Right lobe of liver (tissue), 6 donors: ENCODE results near the gene GPATCH4. TPM values are rescaled to one million over a fixed set of nuclear protein-coding genes. Genes with fewer than 3 reads are reported as not detected.

Source experiments
- ATAC-seq, 4 donors: fragments of 200-7000 bp; cut with Tn5 transposase; one replicate each; pipeline ENCODE4 v1.9.1; 2020; ENCODE audit warnings: mild to moderate bottlenecking in 4 of 4, moderate library complexity in 4 of 4
- DNase-seq, 3 donors: peaks; one replicate each; pipeline ENCODE4 v3.0.0-alpha.2; 2020
- H3K27ac ChIP-seq, 3 donors: fragments of 200-600 bp; one replicate each; pipeline ENCODE4 v1.8.0; 2022
- H3K27me3 ChIP-seq, 2 donors: fragments of 200-600 bp; one replicate each; pipeline ENCODE4 v1.8.0; 2022
- H3K36me3 ChIP-seq, 4 donors: fragments of 200-600 bp; sonication (generic) in 1 of 4; one replicate each; pipeline versions ENCODE4 v1.5.1 to v1.8.0; 2017 to 2022; ENCODE audit warnings: control low read depth in 1 of 4
- H3K4me1 ChIP-seq, 4 donors: fragments of 200-600 bp; sonication (generic) in 1 of 4; one replicate each; pipeline versions ENCODE4 v1.5.1 to v1.8.0; 2017 to 2022; ENCODE audit warnings: control low read depth in 1 of 4
- H3K4me3 ChIP-seq, 3 donors: fragments of 200-600 bp; one replicate each; pipeline ENCODE4 v1.8.0; 2022
- H3K9me3 ChIP-seq, 4 donors: fragments of 200-600 bp; sonication (generic) in 1 of 4; one replicate each; pipeline versions ENCODE4 v1.5.1 to v1.8.0; 2017 to 2022; ENCODE audit warnings: control low read depth in 1 of 4
- POLR2A ChIP-seq: fragments of 450-650 bp; IDR thresholded peaks from one replicate; pipeline ENCODE4 v1.6.1; 2017; ENCODE audit warnings: antibody characterized with exemption, mild to moderate bottlenecking
- whole genome bisulfite sequencing: methylation state at CpG from one replicate; pipeline ENCODE4 v1.1.6; 2018; ENCODE audit warnings: low coverage, low lambda C conversion rate; ENCODE audit not compliant: insufficient coverage; ENCODE audit errors: missing lambda C conversion rate; 5-methylcytosine and 5-hydroxymethylcytosine counted together
- intact Hi-C, 2 donors: fragments of 100-400 bp; cut with DNase I; formaldehyde crosslinking; loops; one replicate each; pipeline versions ENCODE4 v1.11.2 to v1.14.1; 2022
- total RNA-seq, 6 experiments: library from RNA; depleted of rRNA in 2 of 6; stranded (reverse); fragments of >200 nt in 2 of 6; fragmentation: NEBNext Ultra II Directional in 3 of 6; extraction: Animal tissue kit (Norgen Biotek cat#: 25700) in 3 of 6; gene quantifications; one replicate each; pipeline versions ENCODE4 v1.1.0 to v1.2.4, GENCODE V29; 2016 to 2023
- TF ChIP-seq, protein P1 (sequence below), 4 donors: fragments of 200-600 bp in 3 of 4; fragments of 450-650 bp in 1 of 4; IDR thresholded peaks; one replicate each; pipeline versions ENCODE4 v1.5.1 to v1.8.0; 2016 to 2022; ENCODE audit warnings: antibody characterized with exemption in 4 of 4, mild to moderate bottlenecking in 2 of 4
- donor health status: DM: no; HTN: yes; CAD: no.
- donor health status: DM: no; HTN: no; CAD: no.
- donor health status: DM: no; HTN: no; CAD: no.
- donor health status: DM: no; HTN: yes; CAD: no.
- donor health status: DM: no; HTN: yes; CAD: no.

Gene GPATCH4
- total RNA-seq, 6 experiments from 2014 or later = 7.0 to 25.3 (median 12.4) TPM

- intact Hi-C loops = loop anchor here in 1 of 2 donors (10.0 kb wide), 1 partner anchor 50 kb away; the partner anchor contains the start of gene NES
Measured at GRCh38 chr1:156624814-156625435, 23.6 kb upstream of the GPATCH4 start.

GRCh38 chr1:156623946-156624813, 22.9 kb upstream of the GPATCH4 start:
- DNase-seq (peak in 2 of 3 donors; percentile 57 to 63), ATAC-seq (peak; percentile 65 to 72 (median 70))
- Histone ChIP-seq H3K4me1 (peaks cover 0 to 19% (median 2%) of the 10 kb centered on the region in 4 donors), H3K36me3 (no peaks in the 10 kb centered on the region), H3K27me3 (peaks cover 5 to 15% of the 10 kb centered on the region in 2 donors), H3K9me3 (no peaks in the 10 kb centered on the region), H3K4me3 (peak overlapping the region in 1 of 3 donors; percentile 27), H3K27ac (no peak overlapping the region)
- intact Hi-C loops = loop anchor here in 1 of 2 donors (10.0 kb wide), 1 partner anchor 51 kb away; the partner anchor contains the start of gene NES
- no peak for TF ChIP-seq POLR2A
- TF ChIP-seq, protein P1, sequence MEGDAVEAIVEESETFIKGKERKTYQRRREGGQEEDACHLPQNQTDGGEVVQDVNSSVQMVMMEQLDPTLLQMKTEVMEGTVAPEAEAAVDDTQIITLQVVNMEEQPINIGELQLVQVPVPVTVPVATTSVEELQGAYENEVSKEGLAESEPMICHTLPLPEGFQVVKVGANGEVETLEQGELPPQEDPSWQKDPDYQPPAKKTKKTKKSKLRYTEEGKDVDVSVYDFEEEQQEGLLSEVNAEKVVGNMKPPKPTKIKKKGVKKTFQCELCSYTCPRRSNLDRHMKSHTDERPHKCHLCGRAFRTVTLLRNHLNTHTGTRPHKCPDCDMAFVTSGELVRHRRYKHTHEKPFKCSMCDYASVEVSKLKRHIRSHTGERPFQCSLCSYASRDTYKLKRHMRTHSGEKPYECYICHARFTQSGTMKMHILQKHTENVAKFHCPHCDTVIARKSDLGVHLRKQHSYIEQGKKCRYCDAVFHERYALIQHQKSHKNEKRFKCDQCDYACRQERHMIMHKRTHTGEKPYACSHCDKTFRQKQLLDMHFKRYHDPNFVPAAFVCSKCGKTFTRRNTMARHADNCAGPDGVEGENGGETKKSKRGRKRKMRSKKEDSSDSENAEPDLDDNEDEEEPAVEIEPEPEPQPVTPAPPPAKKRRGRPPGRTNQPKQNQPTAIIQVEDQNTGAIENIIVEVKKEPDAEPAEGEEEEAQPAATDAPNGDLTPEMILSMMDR (IDR thresholded peaks at IDR 0.05) = peak in 3 of 4 donors; percentile 19 to 25 (median 20)
- 1% methylated on average over 24 of the region's 87 CpGs for whole genome bisulfite sequencing

More at GRCh38 chr1:156624814-156625435, 23.6 kb upstream of the GPATCH4 start:
- no peak for ATAC-seq
- Histone ChIP-seq H3K4me1 (peaks cover 0 to 19% (median 2%) of the 10 kb centered on the region in 4 donors), H3K27ac (no peak overlapping the region), H3K9me3 (no peaks in the 10 kb centered on the region), H3K36me3 (no peaks in the 10 kb centered on the region), H3K4me3 (peak overlapping the region in 1 of 3 donors; percentile 27), H3K27me3 (peaks cover 5 to 15% of the 10 kb centered on the region in 2 donors)
- TF ChIP-seq, protein P1 (IDR thresholded peaks at IDR 0.05) = no peak
- TF ChIP-seq POLR2A = no peak
- no peak for DNase-seq
- WGBS = 3% methylated on average over 23 of the region's 55 CpGs

DNA sequence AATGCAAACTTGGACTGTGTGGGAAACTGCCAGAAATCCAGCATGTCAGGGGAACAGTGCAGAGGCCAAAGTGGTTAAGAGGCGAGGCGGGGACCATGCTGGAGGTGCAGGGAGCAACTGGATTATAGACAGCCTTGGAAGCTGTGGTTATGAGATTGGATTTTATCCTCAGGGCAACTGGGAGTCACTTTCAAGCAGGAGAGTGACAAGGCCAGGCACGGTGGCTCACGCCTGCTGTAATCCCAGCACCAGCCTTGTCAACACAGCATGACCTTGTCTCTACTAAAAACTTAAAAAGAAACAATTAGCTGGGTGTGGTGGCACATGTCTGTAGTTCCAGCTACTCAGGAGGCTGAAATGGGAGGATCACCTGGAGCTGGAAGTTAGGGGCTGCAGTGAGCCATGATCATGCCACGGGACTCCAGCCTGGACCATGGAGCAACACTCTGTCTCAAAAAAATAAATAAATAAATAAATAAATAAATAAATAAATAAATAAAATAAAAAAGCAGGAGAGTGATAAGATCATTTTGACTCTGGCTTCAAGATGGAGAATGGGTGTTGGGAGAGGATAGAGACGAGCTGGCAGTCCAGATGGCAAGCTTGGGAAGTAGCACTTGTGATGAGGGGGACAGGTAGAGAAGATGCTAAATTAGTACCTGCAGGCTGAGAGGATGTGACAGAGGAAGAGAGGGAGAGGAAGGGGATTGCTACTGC, 21.5 kb upstream of the GPATCH4 start:
- Histone ChIP-seq H3K4me1 (peaks cover 0 to 19% (median 2%) of the 10 kb centered on the region in 4 donors), H3K4me3 (no peak overlapping the region), H3K9me3 (no peaks in the 10 kb centered on the region), H3K27me3 (peaks cover 5 to 15% of the 10 kb centered on the region in 2 donors), H3K27ac (no peak overlapping the region), H3K36me3 (no peaks in the 10 kb centered on the region)
- intact Hi-C loops = loop anchor here in 1 of 2 donors (10.0 kb wide), 1 partner anchor 52 kb away; the partner anchor contains the start of gene NES
- DNase-seq (no peak), ATAC-seq (no peak)
- WGBS = 62% methylated on average over 5 of the region's 6 CpGs
- TF ChIP-seq, protein P1 (IDR thresholded peaks at IDR 0.05) = no peak

DNA sequence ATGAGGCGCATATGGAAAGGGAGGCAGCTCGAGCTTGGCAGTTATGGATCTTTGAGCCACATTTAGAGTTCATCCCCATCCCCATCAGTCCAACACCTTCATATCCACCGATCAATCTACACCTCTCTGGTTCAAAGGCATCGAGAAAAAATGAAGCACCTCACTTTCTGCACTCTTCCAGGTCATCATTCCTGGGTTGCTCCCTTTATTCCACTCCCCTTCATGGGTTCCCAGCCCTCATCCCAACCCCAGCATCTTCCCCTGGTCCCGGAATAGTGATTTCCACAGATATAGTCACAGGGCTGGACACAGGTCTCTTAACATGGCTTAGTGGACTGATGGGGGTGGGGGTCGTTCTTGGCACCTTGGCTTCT, 18.3 kb upstream of the GPATCH4 start:
- Histone ChIP-seq H3K27me3 (peaks cover 5 to 13% of the 10 kb centered on the region in 2 donors), H3K36me3 (no peaks in the 10 kb centered on the region), H3K27ac (no peak overlapping the region), H3K9me3 (no peaks in the 10 kb centered on the region), H3K4me1 (peaks cover 0 to 7% (median 2%) of the 10 kb centered on the region in 4 donors), H3K4me3 (no peak overlapping the region)
- intact Hi-C loops = loop anchor here in 1 of 2 donors (10.0 kb wide), 1 partner anchor 235 kb away; no protein-coding TSS in a partner anchor
- DNase-seq = no peak
- no peak for TF ChIP-seq POLR2A
- TF ChIP-seq, protein P1 (IDR thresholded peaks at IDR 0.05) = no peak
- WGBS = 16% methylated on average over 6 of the region's 6 CpGs
- ATAC-seq = no peak
